Stimulated activated CD4-positive, alpha-beta T cell treated with anti-CD3 and anti-CD28 coated beads, Interleukin-12 subunit alpha, Interleukin-12 subunit beta, amount 100 ng/mL, for 24 hours (primary cell): ENCODE measurements around the gene EIF3L.

Experiments used
- DNase-seq, 2 experiments: peaks; one replicate each; pipeline ENCODE4 v3.0.0-alpha.2; 2020; ENCODE audit warnings: low read depth in 2 of 2

The EIF3L gene

DNA sequence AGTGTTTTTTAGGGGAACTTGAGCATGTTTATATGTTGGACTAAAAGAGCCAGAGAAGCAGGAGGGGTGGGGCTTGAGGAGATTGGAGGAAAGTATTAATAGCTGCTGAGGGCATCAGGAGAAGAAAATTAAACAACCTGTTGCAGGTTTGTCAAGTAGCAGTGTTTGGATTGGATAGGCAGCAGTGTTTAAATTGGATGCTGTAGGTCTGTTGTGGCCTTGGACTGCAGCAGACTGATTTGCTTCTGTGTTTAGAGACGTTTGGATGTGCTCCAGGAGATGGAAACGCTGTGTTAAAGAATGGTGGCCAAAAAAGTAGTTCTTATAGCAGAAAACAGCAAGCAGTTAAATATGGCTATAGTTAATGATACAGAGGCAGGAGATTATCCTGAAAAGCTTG, 5.7 kb downstream of the EIF3L start:
- DNase-seq, result no peak

GRCh38 chr22:37855462-37855861, 6.2 kb downstream of the EIF3L start:
- no peak for DNase-seq

DNA sequence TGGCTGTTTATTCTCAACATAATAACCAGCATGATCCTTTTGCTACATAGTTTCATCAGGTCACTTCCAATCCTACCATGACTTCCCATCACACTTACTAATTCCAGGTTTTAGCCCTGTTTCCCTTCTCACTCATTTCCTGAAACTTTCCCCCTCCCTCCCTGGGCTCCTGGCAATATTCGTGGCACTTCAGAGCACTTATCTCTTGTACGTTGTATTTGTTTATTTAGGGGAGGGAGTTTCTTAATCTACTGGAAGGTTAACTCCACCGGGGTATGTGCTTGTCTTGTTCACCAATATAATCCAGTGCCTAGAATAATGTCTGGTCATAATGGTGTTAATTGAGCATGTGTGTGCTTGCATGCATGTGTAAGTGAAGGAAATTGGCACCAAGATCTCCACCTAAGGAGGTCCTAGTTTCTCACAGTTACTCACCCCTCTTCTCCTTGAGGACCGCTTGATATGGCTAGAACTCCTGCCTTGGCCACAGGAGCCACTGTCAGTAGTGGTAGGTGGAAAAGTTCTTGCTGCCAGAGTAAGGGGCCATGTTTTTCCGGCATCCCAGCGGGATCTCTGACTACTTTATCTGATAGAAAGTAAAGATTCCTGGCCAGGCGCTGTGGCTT, 11.7 kb downstream of the EIF3L start:
- no peak for DNase-seq

DNA sequence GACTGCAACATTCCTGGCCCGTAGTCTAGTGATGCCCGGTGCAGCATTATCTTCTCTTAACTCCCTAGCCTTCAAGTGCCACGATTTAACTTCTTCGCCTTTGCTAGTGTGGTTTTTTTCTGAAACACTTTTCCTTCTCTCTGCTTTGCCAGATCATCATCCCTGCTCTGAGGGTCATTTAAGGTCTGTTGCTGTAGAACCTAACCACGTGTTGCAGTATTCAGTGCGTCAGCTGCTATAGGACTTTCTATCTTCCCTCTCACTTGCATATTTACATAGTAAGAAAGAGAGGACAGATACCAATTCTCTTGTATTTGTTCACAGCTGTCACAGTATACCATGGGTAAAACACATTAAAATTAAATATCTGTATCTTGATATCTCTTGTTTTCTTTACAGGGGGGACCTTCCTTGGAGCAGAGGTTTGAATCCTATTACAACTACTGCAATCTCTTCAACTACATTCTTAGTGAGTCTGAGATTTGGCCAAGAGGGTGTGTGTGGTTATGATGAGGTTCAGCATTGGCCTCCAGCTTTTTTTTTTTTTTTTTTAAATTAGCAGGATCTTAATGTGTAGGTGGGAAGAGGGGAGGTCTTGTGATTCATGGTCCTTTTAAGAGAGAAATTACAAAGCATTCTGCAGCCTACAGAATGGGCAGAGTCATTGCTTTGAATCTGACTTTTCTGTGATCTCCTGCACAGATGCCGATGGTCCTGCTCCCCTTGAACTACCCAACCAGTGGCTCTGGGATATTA, 13.5 kb downstream of the EIF3L start:
- DNase-seq, result no peak

- DNase-seq, result no peak
Measured at GRCh38 chr22:37865510-37865909, 16.3 kb downstream of the EIF3L start.

- DNase-seq, result no peak
Measured at GRCh38 chr22:37870273-37870672, 21.1 kb downstream of the EIF3L start.

- DNase-seq, result no peak
Measured at GRCh38 chr22:37880668-37881440, 31.6 kb downstream of the EIF3L start.

GRCh38 chr22:37884420-37884819, 35.2 kb downstream of the EIF3L start:
- no peak for DNase-seq

DNA sequence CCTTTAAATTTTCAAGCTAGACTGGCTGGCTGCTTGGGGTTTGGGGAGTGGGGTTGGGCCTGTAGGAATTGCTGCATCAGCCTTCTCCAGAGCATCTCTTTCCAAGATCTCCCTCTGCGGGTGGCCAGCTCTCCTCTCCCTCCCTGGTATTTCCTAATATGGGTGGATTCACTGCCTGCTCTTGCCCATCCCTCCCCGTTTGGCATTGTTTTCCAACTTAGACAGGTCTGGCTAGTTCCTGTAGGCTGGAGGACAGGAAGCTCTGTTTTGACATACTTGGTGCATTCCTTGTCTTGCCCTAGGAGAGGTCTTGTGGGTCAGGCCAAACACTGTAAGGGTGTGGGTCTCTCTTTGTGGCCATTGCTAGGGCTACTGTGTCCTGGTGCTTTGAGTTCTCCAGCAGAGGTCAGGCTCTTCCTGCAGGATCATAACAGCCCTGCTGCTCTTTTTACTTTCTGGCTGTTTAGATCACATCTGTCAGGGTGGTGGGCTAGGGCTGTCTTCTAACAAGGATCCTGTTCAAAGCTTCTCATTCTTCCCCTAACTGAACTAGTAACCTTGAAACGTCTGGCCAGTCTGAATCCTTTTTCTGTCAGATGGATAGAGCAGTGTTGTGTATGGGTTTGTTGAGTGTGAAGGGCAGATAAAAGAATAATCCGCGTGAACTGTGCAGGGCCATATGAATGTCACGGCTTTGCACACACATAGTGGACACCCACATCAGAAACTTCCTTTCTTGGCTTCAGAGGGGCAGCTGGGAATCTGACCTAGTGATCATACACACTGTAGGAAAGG, 38.6 kb downstream of the EIF3L start:
- no peak for DNase-seq

- DNase-seq, result no peak
Measured at GRCh38 chr22:37891926-37892325, 42.7 kb downstream of the EIF3L start.

DNA sequence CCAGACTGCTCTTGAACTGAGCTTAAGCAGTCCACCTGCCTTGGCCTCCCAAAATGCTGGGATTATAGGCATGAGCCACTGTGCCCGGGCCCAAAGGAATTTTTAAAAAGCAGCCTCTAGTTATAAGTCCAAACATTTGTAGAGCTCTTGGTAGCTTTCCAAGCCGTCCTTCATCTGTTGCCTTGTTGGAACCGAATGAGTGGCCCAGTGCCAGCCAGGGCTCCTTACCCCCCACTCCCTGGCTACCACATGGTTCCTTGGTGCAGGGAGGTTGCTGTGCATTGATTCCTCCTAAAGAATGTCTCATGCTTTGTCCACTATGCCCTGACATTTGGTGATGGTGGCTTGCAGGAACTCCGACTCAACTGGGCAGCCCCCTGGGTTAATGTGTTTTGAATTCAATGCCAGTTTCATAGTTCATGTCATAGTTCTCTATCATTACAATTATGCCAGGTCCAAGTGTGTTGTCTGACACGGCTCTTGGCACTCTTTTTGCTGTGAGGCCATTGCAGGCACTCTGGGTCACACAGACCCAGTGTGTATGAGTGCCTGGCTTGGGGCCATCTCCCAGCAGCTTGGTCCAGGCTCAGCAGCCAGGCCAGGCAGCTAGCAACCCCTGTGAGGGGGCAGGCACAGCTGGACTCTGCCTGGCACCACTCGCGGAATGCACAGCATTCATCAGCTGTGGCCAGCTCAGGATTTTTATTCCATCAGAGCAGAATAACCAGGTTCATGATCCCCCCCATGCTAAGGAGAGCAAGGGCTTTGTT, 43.5 kb downstream of the EIF3L start:
- DNase-seq, result no peak

GRCh38 chr22:37893583-37893983, 44.4 kb downstream of the EIF3L start:
- no peak for DNase-seq

- DNase-seq, result no peak
Measured at GRCh38 chr22:37894939-37895670, 45.9 kb downstream of the EIF3L start.

DNA sequence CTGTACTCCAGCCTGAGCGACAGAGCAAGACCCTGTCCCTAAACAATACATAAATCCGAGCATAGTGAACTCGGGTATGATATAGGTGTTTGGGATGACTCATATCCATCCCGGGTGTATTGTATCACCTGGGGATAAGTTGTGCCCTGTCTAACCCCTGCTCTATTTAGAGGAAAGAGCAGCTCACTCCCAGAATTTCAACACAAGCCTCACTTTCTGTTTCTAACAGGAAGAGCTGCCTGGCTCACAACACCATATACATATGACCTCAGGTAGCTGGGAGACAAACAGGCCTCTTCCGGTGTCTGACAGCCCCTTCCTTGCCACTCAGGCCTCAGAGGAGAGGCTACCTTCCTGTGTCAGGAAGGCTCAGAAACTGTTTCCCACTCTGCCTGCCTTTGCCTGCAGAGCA, 47.0 kb downstream of the EIF3L start:
- DNase-seq, result peak in 1 of 2 experiments; percentile 6

DNA sequence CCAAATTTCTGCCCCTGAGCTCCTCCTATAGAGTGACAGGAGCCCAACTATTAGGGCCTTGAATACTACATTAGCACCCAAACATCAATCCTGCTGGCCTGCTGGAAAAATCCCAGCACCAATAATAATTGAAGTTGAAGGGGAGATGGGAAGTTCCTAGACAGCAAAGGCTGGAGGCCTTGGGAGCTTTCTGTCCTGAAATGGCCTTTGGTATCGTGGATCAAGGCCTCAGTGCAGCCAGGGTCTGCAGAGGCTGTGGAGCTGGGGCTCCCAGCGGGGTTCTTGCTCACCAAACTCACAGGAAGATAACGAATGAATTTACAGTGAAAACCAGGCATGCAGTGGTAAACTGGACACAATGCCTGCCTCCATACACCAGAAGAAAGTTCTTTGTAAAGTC, 47.7 kb downstream of the EIF3L start:
- DNase-seq, result no peak

DNA sequence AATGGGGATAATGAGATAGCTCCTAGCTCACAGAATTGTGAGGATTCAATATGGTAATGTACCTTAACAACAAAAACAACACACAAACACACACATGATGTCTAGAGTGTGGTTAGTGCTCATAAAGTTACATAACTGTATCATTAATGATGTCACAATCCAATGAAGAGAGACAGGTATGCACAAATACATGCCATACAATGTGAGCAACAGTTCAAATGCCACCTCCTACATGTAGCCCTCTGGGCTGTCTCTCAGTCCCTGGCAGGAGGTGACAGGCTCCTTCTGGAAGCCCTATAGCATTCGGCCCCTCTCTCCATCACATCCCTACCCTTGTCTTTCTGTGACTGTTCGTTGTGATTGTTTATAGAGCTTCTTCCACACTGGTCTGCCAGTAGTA, 48.6 kb downstream of the EIF3L start:
- no peak for DNase-seq

- DNase-seq, result no peak
Measured at GRCh38 chr22:37898441-37899181, 49.4 kb downstream of the EIF3L start.

DNA sequence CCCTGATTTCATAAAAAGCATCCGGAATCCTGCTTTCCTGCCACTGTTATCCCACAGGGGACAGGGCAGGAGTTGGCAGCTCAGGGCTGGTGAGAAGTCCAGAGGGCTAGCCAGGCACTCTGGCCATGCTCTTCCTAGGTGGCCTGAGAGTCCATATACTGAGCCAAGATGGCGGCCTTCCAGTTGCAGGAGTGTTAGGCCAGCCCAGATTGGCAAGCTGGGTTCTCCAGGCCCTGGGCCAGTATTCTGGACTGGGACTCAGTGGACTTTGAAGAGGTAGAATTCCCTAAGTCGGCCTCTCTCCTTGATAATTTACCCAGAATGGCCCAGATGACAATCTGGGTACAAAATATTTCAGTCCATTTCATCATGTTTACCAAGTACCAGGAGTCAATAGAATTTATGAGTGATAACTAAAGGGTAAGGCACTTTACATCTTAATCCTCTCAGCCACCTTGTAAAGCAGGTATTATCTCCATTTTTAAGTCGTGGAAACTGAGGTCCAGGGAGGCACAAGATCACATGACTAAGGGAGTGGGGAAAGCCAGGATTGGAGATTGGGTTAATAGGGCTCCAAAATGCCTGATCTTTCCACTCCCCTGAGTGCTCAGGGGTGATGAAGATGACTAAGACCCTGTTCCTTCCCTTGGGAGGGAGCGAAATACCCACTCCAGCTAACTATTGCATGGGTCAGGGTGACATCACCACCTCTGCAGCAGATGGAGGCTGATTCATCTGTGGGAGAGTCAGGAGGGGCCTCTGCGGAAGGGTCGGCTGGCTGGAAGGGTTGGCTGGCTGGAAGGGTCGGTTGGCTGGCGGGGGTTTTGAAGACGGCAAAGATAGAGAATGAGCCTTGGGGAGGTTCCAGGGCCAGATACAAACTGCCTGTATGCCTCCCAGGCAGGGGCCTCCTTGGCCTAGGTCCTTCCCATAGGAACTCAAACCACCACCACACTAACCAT, 55.6 kb downstream of the EIF3L start:
- DNase-seq, result no peak
